H1 (cell line): Measurements from ENCODE around the gene WDFY3. TPM values are rescaled to one million over a fixed set of nuclear protein-coding genes. Genes with fewer than 3 reads are reported as not detected.

Experiments used
- CTCF ChIA-PET: fragments of 300-600 bp; sonication (Branson Sonifier 250); formaldehyde crosslinking; loops from one replicate; lab custom pipeline; 2021; ENCODE audit not compliant: partially characterized antibody; lab: Charles Lee
- POLR2A ChIA-PET: fragments of 300-600 bp; sonication (Branson Sonifier 250); formaldehyde crosslinking; loops from one replicate; lab custom pipeline; 2021; ENCODE audit warnings: inconsistent platforms; ENCODE audit not compliant: partially characterized antibody; lab: Charles Lee
- DNase-seq, 2 experiments: peaks; one replicate each; pipeline versions ENCODE4 v3.0.0 to v3.0.0-alpha.2; 2010 to 2022; ENCODE audit warnings: low spot score in 2 of 2, low read depth in 1 of 2, mixed read lengths in 1 of 2
- FAIRE-seq: peaks from 2 replicates; lab custom pipeline; 2011; peaks lifted over from hg19 to GRCh38; lab: Jason Lieb, UNC
- H2AFZ ChIP-seq: 2 replicates; pipeline ENCODE4 v1.8.1; 2012; ENCODE audit warnings: low read length, inconsistent platforms
- H2AK5ac ChIP-seq: 2 replicates; pipeline ENCODE4 v1.6.1; 2013; ENCODE audit warnings: low read depth, low read length
- H2BK120ac ChIP-seq: replicated peaks from 2 replicates; pipeline ENCODE3; 2013; ENCODE audit warnings: low read depth, low read length, inconsistent platforms
- H2BK12ac ChIP-seq: 2 replicates; pipeline ENCODE4 v1.6.1; 2013; ENCODE audit warnings: low read depth, low read length
- H2BK15ac ChIP-seq: 2 replicates; pipeline ENCODE4 v1.6.1; 2013; ENCODE audit warnings: low read length
- H2BK20ac ChIP-seq: 2 replicates; pipeline ENCODE4 v1.6.1; 2013; ENCODE audit warnings: low read length
- H2BK5ac ChIP-seq: 2 replicates; pipeline ENCODE4 v1.6.1; 2013; ENCODE audit warnings: low read depth, low read length
- H3K14ac ChIP-seq: 2 replicates; pipeline ENCODE4 v1.6.1; 2013; ENCODE audit warnings: inconsistent platforms; ENCODE audit not compliant: insufficient read length
- H3K18ac ChIP-seq: 2 replicates; pipeline ENCODE4 v1.6.1; 2013; ENCODE audit warnings: low read length; ENCODE audit errors: extremely low read depth
- H3K23ac ChIP-seq: 2 replicates; pipeline ENCODE4 v1.6.1; 2013; ENCODE audit warnings: inconsistent platforms; ENCODE audit not compliant: insufficient read length
- H3K23me2 ChIP-seq: 2 replicates; pipeline ENCODE4 v1.6.1; 2013; ENCODE audit warnings: low read depth, low read length
- H3K27ac ChIP-seq: 2 replicates; pipeline ENCODE4 v1.6.1; 2011; ENCODE audit warnings: low read depth, low read length, inconsistent platforms
- H3K27me3 ChIP-seq, 4 experiments: replicated peaks in 1 of 4; 1 replicate in 1 of 4; 2 replicates in 3 of 4; pipeline versions ENCODE4 v1.6.1 to v1.8.1; 2011 to 2013; ENCODE audit warnings: low read length in 3 of 4, mild to moderate bottlenecking in 3 of 4, inconsistent platforms in 2 of 4, mixed read lengths in 2 of 4, moderate library complexity in 1 of 4; ENCODE audit not compliant: control insufficient read depth in 3 of 4, insufficient read depth in 3 of 4; ENCODE audit errors: extremely low read depth in 1 of 4
- H3K36me3 ChIP-seq, 4 experiments: 2 replicates each; pipeline versions ENCODE4 v1.6.1 to v1.8.1; 2011 to 2013; ENCODE audit warnings: mild to moderate bottlenecking in 4 of 4, low read length in 3 of 4, moderate library complexity in 2 of 4, control low read depth in 1 of 4, inconsistent platforms in 1 of 4; ENCODE audit not compliant: insufficient read depth in 4 of 4, control insufficient read depth in 2 of 4
- H3K4ac ChIP-seq: replicated peaks from 2 replicates; pipeline ENCODE3; 2013; ENCODE audit warnings: low read length, low read depth, mixed read lengths, inconsistent platforms; ENCODE audit not compliant: insufficient read length
- H3K4me1 ChIP-seq, 4 experiments: replicated peaks in 1 of 4; 1 replicate in 1 of 4; 2 replicates in 3 of 4; pipeline versions ENCODE4 v1.6.1 to v1.8.1; 2011 to 2013; ENCODE audit warnings: low read length in 3 of 4, inconsistent platforms in 2 of 4, mixed read lengths in 1 of 4; ENCODE audit not compliant: insufficient read depth in 4 of 4, control insufficient read depth in 3 of 4
- H3K4me2 ChIP-seq, 2 experiments: 2 replicates each; pipeline versions ENCODE4 v1.6.1 to v1.8.1; 2011 to 2013; ENCODE audit warnings: low read depth in 2 of 2, low read length in 2 of 2, control low read depth in 1 of 2, inconsistent platforms in 1 of 2, mild to moderate bottlenecking in 1 of 2; ENCODE audit not compliant: insufficient read depth in 1 of 2
- H3K4me3 ChIP-seq, 4 experiments: fragments of 200-600, 300-600 bp in 1 of 4; sonication (generic), shearing (Covaris generic), sonication (Bioruptor Twin) in 1 of 4; 2 replicates each; pipeline versions ENCODE4 v1.5.1 to v1.8.1; 2011 to 2016; ENCODE audit warnings: low read length in 4 of 4, low read depth in 3 of 4, control low read depth in 2 of 4, inconsistent platforms in 2 of 4, mild to moderate bottlenecking in 2 of 4, mixed read lengths in 1 of 4, moderate library complexity in 1 of 4; ENCODE audit not compliant: insufficient read depth in 2 of 4; ENCODE audit errors: extremely low read depth in 1 of 4
- H3K56ac ChIP-seq: replicated peaks from 2 replicates; pipeline ENCODE3; 2013; ENCODE audit warnings: low read depth, mild to moderate bottlenecking, mixed read lengths, low read length, inconsistent platforms; ENCODE audit not compliant: insufficient read length
- H3K79me1 ChIP-seq: 2 replicates; pipeline ENCODE4 v1.6.1; 2013; ENCODE audit warnings: low read depth, low read length, control low read depth
- H3K79me2 ChIP-seq, 2 experiments: 2 replicates each; pipeline versions ENCODE4 v1.6.1 to v1.8.1; 2012 to 2013; ENCODE audit warnings: low read length in 2 of 2, mild to moderate bottlenecking in 2 of 2, inconsistent platforms in 1 of 2; ENCODE audit not compliant: insufficient read depth in 2 of 2, control insufficient read depth in 1 of 2
- H3K9ac ChIP-seq, 4 experiments: replicated peaks in 1 of 4; 1 replicate in 1 of 4; 2 replicates in 3 of 4; pipeline versions ENCODE4 v1.6.1 to v1.8.1; 2011 to 2013; ENCODE audit warnings: low read depth in 3 of 4, low read length in 3 of 4, control low read depth in 2 of 4, mild to moderate bottlenecking in 2 of 4, moderate library complexity in 2 of 4, inconsistent platforms in 1 of 4; ENCODE audit errors: extremely low read depth in 1 of 4
- H3K9me3 ChIP-seq, 2 experiments: 2 replicates each; pipeline versions ENCODE4 v1.6.1 to v1.8.1; 2012 to 2013; ENCODE audit warnings: mild to moderate bottlenecking in 2 of 2, moderate library complexity in 2 of 2, control low read depth in 1 of 2, inconsistent platforms in 1 of 2, low read depth in 1 of 2, low read length in 1 of 2, mixed read lengths in 1 of 2; ENCODE audit not compliant: insufficient read depth in 2 of 2
- H4K20me1 ChIP-seq, 2 experiments: replicated peaks in 1 of 2; 2 replicates each; pipeline versions ENCODE3 to v1.8.1; 2011 to 2013; ENCODE audit warnings: inconsistent platforms in 2 of 2, low read length in 2 of 2, mild to moderate bottlenecking in 1 of 2; ENCODE audit not compliant: insufficient read depth in 2 of 2, control insufficient read depth in 1 of 2
- H4K5ac ChIP-seq: 2 replicates; pipeline ENCODE4 v1.6.1; 2013; ENCODE audit warnings: low read length, low read depth, mixed read lengths, inconsistent platforms; ENCODE audit not compliant: insufficient read length
- H4K8ac ChIP-seq: 2 replicates; pipeline ENCODE4 v1.8.0; 2013; ENCODE audit warnings: mild to moderate bottlenecking, moderate library complexity, low read length, inconsistent platforms; ENCODE audit not compliant: insufficient read depth; ENCODE audit errors: extremely low read depth
- H4K91ac ChIP-seq: replicated peaks from 2 replicates; pipeline ENCODE3; 2013; ENCODE audit warnings: low read length, mixed read lengths, inconsistent platforms; ENCODE audit not compliant: insufficient read length
- CHD7 ChIP-seq: fragments of 300-600 bp; sonication (generic); IDR thresholded peaks from 2 replicates; pipeline ENCODE4 v1.7.1; 2012; ENCODE audit warnings: low read length, moderate library complexity, mild to moderate bottlenecking, inconsistent platforms; ENCODE audit not compliant: insufficient replicate concordance
- polyA plus RNA-seq, 7 experiments: library from polyadenylated mRNA; depleted of rRNA in 3 of 7; stranded (reverse) in 5 of 7; unstranded in 2 of 7; fragments of >200 nt in 5 of 7; fragments of 200-250 nt in 2 of 7; gene quantifications; 1 replicate in 5 of 7; 2 replicates in 1 of 7; 4 replicates in 1 of 7; pipeline versions ENCODE4 v1.2.1 to v1.2.3, GENCODE V29; 2011 to 2013; ENCODE audit warnings: missing spikeins in 2 of 7, mixed read lengths in 2 of 7
- total RNA-seq: library from RNA; stranded (reverse); fragmentation: NEBNext Ultra II Directional; extraction: Animal tissue kit (Norgen Biotek cat#: 25700); gene quantifications from 2 replicates; pipeline ENCODE4 v1.2.1, GENCODE V29; 2021

Gene WDFY3
- total and polyA plus RNA-seq, 2 of the 8 experiments (the other 6 are each of a cell fraction or from before 2014, with no cell fraction given) = 25.6 to 62.4 TPM

- Histone ChIP-seq H3K23ac (no peak overlapping the region), H2BK5ac (no peak overlapping the region), H4K20me1 (no peaks in the 10 kb centered on the region), H3K4me3 (no peak overlapping the region), H3K36me3 (peaks cover 0 to 22% (median 7%) of the 10 kb centered on the region in 4 experiments; a peak in 3 of 8 replicates), H3K9ac (no peak overlapping the region), H3K27me3 (no peaks in the 10 kb centered on the region), H3K27ac (no peak overlapping the region), H3K18ac (no peak overlapping the region), H2BK15ac (no peak overlapping the region), H4K91ac (no peak overlapping the region), H3K14ac (no peak overlapping the region), H2AK5ac (no peak overlapping the region), H3K4me2 (no peak overlapping the region), H3K56ac (no peak overlapping the region), H3K79me1 (no peaks in the 10 kb centered on the region; the same call in 1 of the 2 replicates), H4K8ac (no peak overlapping the region), H2BK120ac (no peak overlapping the region), H3K9me3 (no peaks in the 10 kb centered on the region), H3K4ac (no peak overlapping the region), H3K79me2 (no peaks in the 10 kb centered on the region), H2AFZ (no peak overlapping the region), H4K5ac (no peak overlapping the region), H2BK20ac (no peak overlapping the region), H3K4me1 (no peaks in the 10 kb centered on the region), H3K23me2 (no peaks in the 10 kb centered on the region), H2BK12ac (no peak overlapping the region)
- ChIA-PET POLR2A (no interaction called here), CTCF (no interaction called here)
- no peak for DNase-seq
- FAIRE-seq = no peak
- no peak for TF ChIP-seq CHD7
Observed at GRCh38 chr4:84800256-84800655, 166.2 kb downstream of the WDFY3 start.
